ENCODE results near the gene TRMT11. TPM values are rescaled to one million over a fixed set of nuclear protein-coding genes. Genes with fewer than 3 reads are reported as not detected.
"Not testable (repeated sequence)": the region's sequence is repeated elsewhere in the genome, so short reads cannot be mapped to it uniquely, and the experiment has no call there.

TRMT11 gene
- total RNA-seq, 1 experiment from 2014 or later: 24.2 TPM

DNA sequence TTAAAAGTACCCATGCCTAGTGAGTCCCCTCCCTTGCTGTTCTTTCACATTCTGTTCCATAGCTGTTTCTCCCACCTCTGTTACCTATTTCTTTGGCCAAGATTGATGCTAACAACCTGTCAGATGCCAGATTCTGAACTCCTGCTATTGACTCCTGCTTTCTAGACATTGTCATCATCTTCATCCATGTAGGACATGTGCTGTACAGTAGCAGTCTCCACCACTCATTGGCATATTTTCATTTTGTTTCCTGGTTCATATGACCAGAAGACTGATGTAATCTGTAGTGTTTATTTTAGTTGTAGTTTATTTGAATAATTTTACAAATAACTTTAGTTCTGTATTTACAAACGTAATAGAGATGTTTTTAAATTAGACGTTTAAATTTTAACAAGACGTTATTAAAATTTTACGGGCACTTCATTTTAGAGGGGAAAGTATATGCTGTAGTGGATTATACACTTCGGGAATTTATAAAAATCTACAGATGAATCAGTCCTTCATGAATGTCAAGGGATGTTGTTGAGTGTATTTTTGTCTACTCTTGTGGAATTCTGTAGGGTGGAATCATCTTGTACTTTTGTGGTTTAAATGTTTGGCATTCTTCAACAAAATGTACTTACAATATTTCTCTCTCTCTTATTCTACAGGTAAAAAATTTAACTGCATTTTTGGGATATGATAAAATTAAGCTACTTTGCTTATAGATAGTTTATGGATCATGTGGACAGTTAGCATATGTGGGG, 34.1 kb downstream of the TRMT11 start:
- Histone ChIP-seq H3K4me1 (replicated peaks; ENCODE audit: insufficient read depth) (0 out of 2 replicates have a peak, but pooled peaks cover 7% of the 10 kb centered on the region), H3K27ac (no peak overlapping the region), H4K20me1 (ENCODE audit: insufficient read depth) (no peaks in the 10 kb centered on the region), H2AFZ (no peak overlapping the region), H3K4me3 (no peak overlapping the region), H3K4me2 (no peak overlapping the region), H3K79me2 (ENCODE audit: low read depth) (no peaks in the 10 kb centered on the region), H3K9me3 (ENCODE audit: insufficient read depth, low read depth) (peaks cover 4% of the 10 kb centered on the region; the same call in 1 of the 2 replicates), H3F3A (ENCODE audit: insufficient read depth, low read depth) (peaks cover 17% of the 10 kb centered on the region; the same call in 1 of the 2 replicates), H3K27me3 (ENCODE audit: insufficient read depth, low read depth) (no peaks in the 10 kb centered on the region), H3K9me2 (ENCODE audit: insufficient read depth) (no peaks in the 10 kb centered on the region), H3K36me3 (ENCODE audit: low read depth) (peaks cover 85% of the 10 kb centered on the region)
- no peak for TF ChIP-seq EZH2 (IDR thresholded peaks at IDR 0.05; ENCODE audit: low read depth)
- TF ChIP-seq, protein P1, sequence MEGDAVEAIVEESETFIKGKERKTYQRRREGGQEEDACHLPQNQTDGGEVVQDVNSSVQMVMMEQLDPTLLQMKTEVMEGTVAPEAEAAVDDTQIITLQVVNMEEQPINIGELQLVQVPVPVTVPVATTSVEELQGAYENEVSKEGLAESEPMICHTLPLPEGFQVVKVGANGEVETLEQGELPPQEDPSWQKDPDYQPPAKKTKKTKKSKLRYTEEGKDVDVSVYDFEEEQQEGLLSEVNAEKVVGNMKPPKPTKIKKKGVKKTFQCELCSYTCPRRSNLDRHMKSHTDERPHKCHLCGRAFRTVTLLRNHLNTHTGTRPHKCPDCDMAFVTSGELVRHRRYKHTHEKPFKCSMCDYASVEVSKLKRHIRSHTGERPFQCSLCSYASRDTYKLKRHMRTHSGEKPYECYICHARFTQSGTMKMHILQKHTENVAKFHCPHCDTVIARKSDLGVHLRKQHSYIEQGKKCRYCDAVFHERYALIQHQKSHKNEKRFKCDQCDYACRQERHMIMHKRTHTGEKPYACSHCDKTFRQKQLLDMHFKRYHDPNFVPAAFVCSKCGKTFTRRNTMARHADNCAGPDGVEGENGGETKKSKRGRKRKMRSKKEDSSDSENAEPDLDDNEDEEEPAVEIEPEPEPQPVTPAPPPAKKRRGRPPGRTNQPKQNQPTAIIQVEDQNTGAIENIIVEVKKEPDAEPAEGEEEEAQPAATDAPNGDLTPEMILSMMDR (conservative IDR thresholded peaks at IDR 0.05): no peak
- BruUV-seq (replicated peaks): no TSS peak
- intact Hi-C loops (cut with micrococcal nuclease; ENCODE audit: unreplicated experiment): no loop called here
- ChIA-PET POLR2A (ENCODE audit: unreplicated experiment) (no interaction called here), CTCF (no interaction called here)
- no peak for DNase-seq

DNA sequence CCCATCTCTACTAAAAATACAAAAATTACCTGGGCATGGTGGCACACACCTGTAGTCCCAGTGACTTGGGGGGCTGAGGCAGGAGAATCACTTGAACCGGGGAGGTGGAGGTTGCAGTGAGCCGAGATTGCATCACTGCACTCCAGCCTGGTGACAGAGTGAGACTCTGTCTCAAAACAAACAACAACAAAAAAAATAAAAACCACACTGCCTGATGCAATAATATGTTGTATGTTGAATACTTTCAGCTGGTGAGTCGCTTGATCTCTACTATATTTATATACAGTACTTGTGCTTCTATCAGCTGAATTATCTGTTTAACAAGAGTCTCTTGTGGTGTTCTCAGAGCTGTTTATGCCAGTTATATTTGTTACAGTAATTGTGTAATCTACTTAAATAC, 37.1 kb downstream of the TRMT11 start:
- peak in 1 of 2 experiments; percentile 44 for DNase-seq
- CTCF ChIA-PET; H3K79me2 ChIP-seq (ENCODE audit: low read depth); H3K9me3 ChIP-seq (ENCODE audit: insufficient read depth, low read depth); H3K4me3 ChIP-seq; H3K4me1 ChIP-seq (replicated peaks; ENCODE audit: insufficient read depth); H3K4me2 ChIP-seq; intact Hi-C loops (cut with micrococcal nuclease; ENCODE audit: unreplicated experiment); H3K27me3 ChIP-seq (ENCODE audit: insufficient read depth, low read depth); BruUV-seq (replicated peaks); H3K9me2 ChIP-seq (ENCODE audit: insufficient read depth); H2AFZ ChIP-seq; H4K20me1 ChIP-seq (ENCODE audit: insufficient read depth): not testable (repeated sequence)
- POLR2A ChIA-PET (ENCODE audit: unreplicated experiment): interaction anchor here (0.7 kb wide), 1 partner anchor 43 kb away, joined by 3 read pairs; no protein-coding TSS in a partner anchor
- H3K27ac ChIP-seq: peak overlapping the region; percentile 54
- peaks cover 22% of the 10 kb centered on the region; the same call in 1 of the 2 replicates for H3F3A ChIP-seq (ENCODE audit: insufficient read depth, low read depth)
- peaks cover 81% of the 10 kb centered on the region for H3K36me3 ChIP-seq (ENCODE audit: low read depth)

DNA sequence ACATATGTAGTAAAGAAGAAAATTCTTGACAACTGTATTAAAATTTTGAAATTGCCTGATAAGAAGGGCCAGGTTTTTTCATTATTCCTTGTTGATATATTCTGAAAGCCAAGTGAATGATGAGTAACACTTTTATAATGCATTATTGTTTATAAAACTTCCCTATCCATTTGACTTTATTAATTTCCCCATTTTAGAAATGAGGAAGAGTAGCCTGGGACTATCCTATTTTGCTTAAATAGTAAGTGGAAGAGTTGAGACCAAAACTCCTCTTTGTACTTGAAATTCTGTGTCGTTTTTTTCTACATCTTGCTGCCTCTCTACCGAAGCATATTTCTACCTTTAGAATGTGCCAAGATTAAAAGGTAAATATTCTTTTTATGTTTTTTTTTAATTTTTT, 39.7 kb downstream of the TRMT11 start:
- ChIA-PET CTCF (no interaction called here), POLR2A (ENCODE audit: unreplicated experiment) (no interaction called here)
- H3F3A ChIP-seq (ENCODE audit: insufficient read depth, low read depth): peaks cover 31% of the 10 kb centered on the region; the same call in 1 of the 2 replicates
- no peak overlapping the region for H3K4me2 ChIP-seq
- peaks cover 83% of the 10 kb centered on the region for H3K36me3 ChIP-seq (ENCODE audit: low read depth)
- no TSS peak for BruUV-seq (replicated peaks)
- H3K79me2 ChIP-seq (ENCODE audit: low read depth): no peaks in the 10 kb centered on the region
- TF ChIP-seq, protein P1 (conservative IDR thresholded peaks at IDR 0.05): no peak
- no peak for TF ChIP-seq EZH2 (IDR thresholded peaks at IDR 0.05; ENCODE audit: low read depth)
- no peaks in the 10 kb centered on the region for H4K20me1 ChIP-seq (ENCODE audit: insufficient read depth)
- H3K9me3 ChIP-seq (ENCODE audit: insufficient read depth, low read depth): peaks cover 4% of the 10 kb centered on the region; the same call in 1 of the 2 replicates
- H2AFZ ChIP-seq: no peak overlapping the region
- H3K4me3 ChIP-seq: no peak overlapping the region
- H3K9me2 ChIP-seq (ENCODE audit: insufficient read depth): no peaks in the 10 kb centered on the region
- intact Hi-C loops (cut with micrococcal nuclease; ENCODE audit: unreplicated experiment): no loop called here
- H3K27me3 ChIP-seq (ENCODE audit: insufficient read depth, low read depth): no peaks in the 10 kb centered on the region
- H3K4me1 ChIP-seq (replicated peaks; ENCODE audit: insufficient read depth): 0 out of 2 replicates have a peak, but pooled peaks cover 7% of the 10 kb centered on the region
- H3K27ac ChIP-seq: 0 out of 2 replicates have a peak overlapping the region, but pooled peaks have one; percentile 13
- no peak for DNase-seq

Data from PC-9 (cell line).